ENCODE results near the gene PCNP.

DNA sequence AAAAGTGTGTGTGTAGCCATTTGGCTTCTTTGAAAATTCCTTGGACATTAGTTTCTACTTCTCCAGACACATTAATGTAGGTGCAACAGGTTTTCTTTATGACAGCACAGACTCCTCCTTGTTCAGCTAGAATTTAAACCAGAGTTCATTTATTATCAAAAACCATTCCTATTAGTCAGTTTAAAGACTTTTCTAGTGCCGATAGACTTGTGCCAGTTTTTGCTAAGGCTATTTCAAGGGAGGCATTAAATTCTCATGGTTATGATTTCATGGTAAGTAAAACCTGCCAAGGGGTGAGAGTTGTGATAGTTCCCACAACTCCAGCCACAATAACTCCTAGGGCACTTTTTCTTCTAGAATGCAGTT, 40.4 kb upstream of the PCNP start:
- no peak for TF ChIP-seq POLR2A (IDR thresholded peaks at IDR 0.05; ENCODE audit: low read length)
- no peak for TF ChIP-seq GATA1 (IDR thresholded peaks at IDR 0.05; ENCODE audit: low read depth, low read length)
